DND-41 (cell line): ENCODE results near the gene CTF1.
A peak's percentile ranks its signal among the peaks of the same experiment; 100 is the strongest.

Experiments used
- EZH2 ChIP-seq: IDR thresholded peaks from 3 replicates; pipeline ENCODE4 v1.6.1; 2012; ENCODE audit warnings: borderline replicate concordance, low read depth, mild to moderate bottlenecking, moderate library complexity, low read length, inconsistent platforms; ENCODE audit not compliant: severe bottlenecking
- TF ChIP-seq, protein P1 (sequence below): IDR thresholded peaks from 2 replicates; pipeline ENCODE4 v1.5.1; 2012; ENCODE audit warnings: borderline replicate concordance, low read length, moderate library complexity, mild to moderate bottlenecking; ENCODE audit not compliant: poor library complexity, severe bottlenecking; ENCODE audit errors: extremely low read depth

DNA sequence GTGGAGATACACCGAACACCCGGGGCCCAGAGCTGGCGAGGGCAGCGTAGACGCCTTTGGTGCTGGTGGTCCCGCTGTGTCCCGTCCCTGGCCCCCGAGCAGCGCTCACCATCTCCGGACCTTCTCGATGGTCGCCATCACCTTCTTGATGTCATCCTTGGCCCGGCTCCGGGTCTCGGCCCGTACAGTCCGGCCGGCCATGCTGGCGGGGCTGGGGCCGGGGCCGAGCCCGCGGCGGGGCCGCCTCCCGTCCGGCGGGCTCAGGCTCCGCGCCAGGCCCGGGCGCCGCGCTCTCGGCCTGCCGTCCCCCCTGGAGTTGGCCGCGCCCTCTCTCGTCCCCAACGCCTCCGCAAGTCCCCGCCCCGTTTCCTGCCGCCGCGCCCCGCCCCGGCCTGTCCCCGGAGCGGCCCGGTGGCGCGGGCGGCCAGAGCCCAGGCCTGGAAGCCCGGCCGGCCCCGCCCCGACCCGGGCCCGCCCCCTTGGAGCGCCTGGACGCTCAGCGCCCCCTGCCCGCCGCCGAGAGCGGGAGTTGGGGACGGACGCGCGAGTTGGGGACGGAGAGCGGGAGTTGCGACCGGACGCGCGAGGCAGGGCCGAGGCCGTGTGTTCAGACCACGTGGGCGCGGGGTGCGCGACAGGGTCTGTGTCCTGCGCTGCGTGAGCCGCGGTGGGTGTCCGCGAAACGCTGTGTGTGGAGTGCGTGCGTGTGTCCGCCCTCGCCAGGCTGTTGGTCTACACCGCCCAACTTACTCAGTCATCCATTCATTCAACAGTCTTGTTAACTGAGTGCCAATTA, 2.5 kb upstream of the CTF1 start, which contains the start of gene BCL7C:
- TF ChIP-seq, protein P1, sequence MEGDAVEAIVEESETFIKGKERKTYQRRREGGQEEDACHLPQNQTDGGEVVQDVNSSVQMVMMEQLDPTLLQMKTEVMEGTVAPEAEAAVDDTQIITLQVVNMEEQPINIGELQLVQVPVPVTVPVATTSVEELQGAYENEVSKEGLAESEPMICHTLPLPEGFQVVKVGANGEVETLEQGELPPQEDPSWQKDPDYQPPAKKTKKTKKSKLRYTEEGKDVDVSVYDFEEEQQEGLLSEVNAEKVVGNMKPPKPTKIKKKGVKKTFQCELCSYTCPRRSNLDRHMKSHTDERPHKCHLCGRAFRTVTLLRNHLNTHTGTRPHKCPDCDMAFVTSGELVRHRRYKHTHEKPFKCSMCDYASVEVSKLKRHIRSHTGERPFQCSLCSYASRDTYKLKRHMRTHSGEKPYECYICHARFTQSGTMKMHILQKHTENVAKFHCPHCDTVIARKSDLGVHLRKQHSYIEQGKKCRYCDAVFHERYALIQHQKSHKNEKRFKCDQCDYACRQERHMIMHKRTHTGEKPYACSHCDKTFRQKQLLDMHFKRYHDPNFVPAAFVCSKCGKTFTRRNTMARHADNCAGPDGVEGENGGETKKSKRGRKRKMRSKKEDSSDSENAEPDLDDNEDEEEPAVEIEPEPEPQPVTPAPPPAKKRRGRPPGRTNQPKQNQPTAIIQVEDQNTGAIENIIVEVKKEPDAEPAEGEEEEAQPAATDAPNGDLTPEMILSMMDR: peak; percentile 32
- no peak for TF ChIP-seq EZH2
